HepG2 (cell line): ENCODE results near the gene DDC. TPM values are rescaled to one million over a fixed set of nuclear protein-coding genes. Genes with fewer than 3 reads are reported as not detected.

ENCODE experiments used
- ARID3A ChIP-seq: IDR thresholded peaks from 2 replicates; pipeline ENCODE4 v1.6.1; 2012; ENCODE audit warnings: low read depth, low read length, improper control_type of control experiment
- E2F2 ChIP-seq: sonication (generic); formaldehyde crosslinking; IDR thresholded peaks from 2 replicates; pipeline ENCODE4 v1.4.0; 2020; ENCODE audit warnings: missing genetic modification reagents, borderline replicate concordance
- E2F5 ChIP-seq: sonication (generic); formaldehyde crosslinking; conservative IDR thresholded peaks from 2 replicates; pipeline ENCODE4 v1.4.0; 2020; ENCODE audit warnings: missing genetic modification reagents
- GATA4 ChIP-seq: sonication (generic); IDR thresholded peaks from 2 replicates; pipeline ENCODE4 v1.6.1; 2016; ENCODE audit warnings: antibody characterized with exemption, low read depth, borderline replicate concordance
- GPBP1L1 ChIP-seq: sonication (generic); formaldehyde crosslinking; IDR thresholded peaks from 2 replicates; pipeline ENCODE4 v1.5.0; 2020; ENCODE audit warnings: mild to moderate bottlenecking, missing genetic modification reagents
- HNRNPUL1 ChIP-seq: fragments of 200-400 bp; formaldehyde crosslinking; IDR thresholded peaks from 2 replicates; pipeline ENCODE4 v1.6.1; 2017; ENCODE audit warnings: low read depth, mild to moderate bottlenecking, low read length, moderate library complexity
- KAT8 ChIP-seq: IDR thresholded peaks from 2 replicates; pipeline ENCODE4 v1.6.1; 2016; ENCODE audit warnings: missing genetic modification reagents, missing compliant biosample characterization
- MBD4 ChIP-seq: IDR thresholded peaks from 2 replicates; pipeline ENCODE4 v1.6.1; 2012; ENCODE audit warnings: low read length, inconsistent platforms, borderline replicate concordance
- MLLT10 ChIP-seq: sonication (generic); formaldehyde crosslinking; IDR thresholded peaks from 2 replicates; pipeline ENCODE4 v1.4.0; 2020; ENCODE audit warnings: missing genetic modification reagents
- REL ChIP-seq: sonication (generic); formaldehyde crosslinking; conservative IDR thresholded peaks from 2 replicates; pipeline ENCODE4 v1.8.0; 2022; ENCODE audit warnings: mild to moderate bottlenecking, missing genetic modification reagents, moderate library complexity
- REPIN1 ChIP-seq: sonication (generic); formaldehyde crosslinking; IDR thresholded peaks from 2 replicates; pipeline ENCODE4 v1.8.0; 2022; ENCODE audit warnings: missing genetic modification reagents, low read depth, mild to moderate bottlenecking, borderline replicate concordance
- REST ChIP-seq, 2 experiments: IDR thresholded peaks; 2 replicates each; pipeline ENCODE4 v1.6.1; 2011 to 2012; ENCODE audit warnings: low read length in 2 of 2, borderline replicate concordance in 1 of 2, low read depth in 1 of 2, mild to moderate bottlenecking in 1 of 2, moderate library complexity in 1 of 2
- RFX5 ChIP-seq: IDR thresholded peaks from 2 replicates; pipeline ENCODE4 v1.6.1; 2011; ENCODE audit warnings: low read depth, low read length, improper control_type of control experiment
- SRSF4 ChIP-seq: fragments of 200-400 bp; formaldehyde crosslinking; IDR thresholded peaks from one replicate; pipeline ENCODE4 v1.6.1; 2018; ENCODE audit warnings: mild to moderate bottlenecking, low read depth, low read length, moderate library complexity; ENCODE audit not compliant: poor library complexity, severe bottlenecking
- TCF7 ChIP-seq: sonication (generic); IDR thresholded peaks from 2 replicates; pipeline ENCODE4 v1.6.1; 2016; ENCODE audit warnings: antibody characterized with exemption, low read depth
- THAP11 ChIP-seq: IDR thresholded peaks from 2 replicates; pipeline ENCODE4 v1.6.1; 2016; ENCODE audit warnings: missing biosample characterization, missing genetic modification reagents
- ZMAT5 ChIP-seq: sonication (generic); formaldehyde crosslinking; IDR thresholded peaks from 2 replicates; pipeline ENCODE4 v1.5.0; 2020; ENCODE audit warnings: mild to moderate bottlenecking, low read depth, missing genetic modification reagents, borderline replicate concordance
- ZNF790 ChIP-seq: sonication (generic); formaldehyde crosslinking; IDR thresholded peaks from 2 replicates; pipeline ENCODE4 v1.8.0; 2022; ENCODE audit warnings: missing genetic modification reagents, mild to moderate bottlenecking, borderline replicate concordance
- polyA plus RNA-seq, 8 experiments: library from polyadenylated mRNA; depleted of rRNA in 3 of 8; stranded (reverse) in 7 of 8; unstranded in 1 of 8; fragments of >200 nt; fragmentation: Illumina TruSeq in 4 of 8; extraction: Trizol in 4 of 8; gene quantifications; 2 replicates each; pipeline versions ENCODE4 v1.2.1 to v1.2.3, GENCODE V29; 2011 to 2016; ENCODE audit warnings: low read depth in 4 of 8, missing spikeins in 1 of 8, mixed read lengths in 1 of 8; ENCODE audit not compliant: insufficient read depth in 1 of 8
- total RNA-seq, 5 experiments: library from RNA; depleted of rRNA; stranded (reverse); fragments of >200 nt; fragmentation: Illumina TruSeq; extraction: Trizol; gene quantifications; 2 replicates each; pipeline ENCODE4 v1.2.3, GENCODE V29; 2016; ENCODE audit warnings: low read depth in 1 of 5

DDC gene
- total and polyA plus RNA-seq, 2 of the 13 experiments (the other 11 are each of a cell fraction or from before 2014, with no cell fraction given) = 11.7 to 93.3 TPM

- TF ChIP-seq E2F5 (CRISPR knock-in tag) = no peak
- TF ChIP-seq HNRNPUL1 = no peak
- no peak for TF ChIP-seq MBD4
- no peak for TF ChIP-seq ARID3A
- no peak; the same call in 1 of the 2 replicates for TF ChIP-seq THAP11 (CRISPR knock-in tag)
- TF ChIP-seq ZNF790 (CRISPR knock-in tag) = no peak
- TF ChIP-seq E2F2 (CRISPR knock-in tag) = no peak
- TF ChIP-seq RFX5 = no peak
- TF ChIP-seq TCF7 = no peak
- TF ChIP-seq MLLT10 = no peak
- TF ChIP-seq ZMAT5 (CRISPR knock-in tag) = no peak
- TF ChIP-seq KAT8 = peak; percentile 16; the same call in 1 of the 2 replicates
- no peak for TF ChIP-seq GATA4
- no peak for TF ChIP-seq REL (CRISPR knock-in tag)
- TF ChIP-seq REST (IDR thresholded peaks at IDR 0.05; ENCODE audit: borderline replicate concordance in 1 of 2, low read depth in 1 of 2, low read length in 2 of 2) = no peak
- TF ChIP-seq GPBP1L1 = no peak
- TF ChIP-seq REPIN1 (CRISPR knock-in tag) = 0 out of 2 replicates have a peak, but pooled peaks have one; percentile 32
- TF ChIP-seq SRSF4 = no peak
Observed at GRCh38 chr7:50594734-50595485, 29.7 kb upstream of the DDC start (continued).
